ENCODE results near the gene IKZF5.
A peak's percentile ranks its signal among the peaks of the same experiment; 100 is the strongest.

Gene IKZF5

GRCh38 chr10:123008355-123009104 lies at the start of gene IKZF5, which contains the start of gene ACADSB:
IKZF5 (minus strand) TSS chr10:123008795; CDS start chr10:122998625, 10,170 bp downstream.
ACADSB (plus strand) TSS chr10:123009006; CDS start chr10:123009030, 24 bp downstream.
- DNase-seq: peak; percentile 86

- no peak for DNase-seq
Measured at GRCh38 chr10:123057968-123058367, 49.4 kb upstream of the IKZF5 start.

GRCh38 chr10:123045961-123046731 lies 37.6 kb upstream of the IKZF5 start:
- no peak for DNase-seq

- DNase-seq: no peak
Measured at GRCh38 chr10:123044391-123044790, 35.8 kb upstream of the IKZF5 start.

- no peak for DNase-seq
Measured at GRCh38 chr10:123043409-123043925, 34.9 kb upstream of the IKZF5 start.

GRCh38 chr10:123042708-123043408 lies 34.3 kb upstream of the IKZF5 start:
- no peak for DNase-seq

- no peak for DNase-seq
Measured at GRCh38 chr10:123039632-123039930, 31.0 kb upstream of the IKZF5 start.

- DNase-seq: no peak
Measured at GRCh38 chr10:123038782-123039631, 30.4 kb upstream of the IKZF5 start.

GRCh38 chr10:123035467-123036086 lies 27.0 kb upstream of the IKZF5 start:
- no peak for DNase-seq

GRCh38 chr10:123034332-123034731 lies 25.7 kb upstream of the IKZF5 start:
- DNase-seq: no peak

- DNase-seq: no peak
Measured at GRCh38 chr10:123031124-123031523, 22.5 kb upstream of the IKZF5 start.

GRCh38 chr10:123027861-123028260 lies 19.3 kb upstream of the IKZF5 start:
- no peak for DNase-seq

- no peak for DNase-seq
Measured at GRCh38 chr10:123026302-123026701, 17.7 kb upstream of the IKZF5 start.

GRCh38 chr10:123024540-123024939 lies 15.9 kb upstream of the IKZF5 start:
- DNase-seq: no peak

GRCh38 chr10:123021517-123021916 lies 12.9 kb upstream of the IKZF5 start:
- no peak for DNase-seq

- DNase-seq: no peak
Measured at GRCh38 chr10:123019941-123020703, 11.5 kb upstream of the IKZF5 start.

GRCh38 chr10:123019264-123019663 lies 10.7 kb upstream of the IKZF5 start:
- DNase-seq: no peak

GRCh38 chr10:123018531-123018930 lies 9.9 kb upstream of the IKZF5 start:
- DNase-seq: no peak

- DNase-seq: no peak
Measured at GRCh38 chr10:123017421-123018165, 9.0 kb upstream of the IKZF5 start.

GRCh38 chr10:123016228-123016627 lies 7.6 kb upstream of the IKZF5 start:
- DNase-seq: no peak
